OCI-M2 (cell line): ENCODE results near the gene PAQR7.

Experiments
- DNase-seq: peaks from one replicate; lab custom pipeline; 2025; ENCODE audit not compliant: unreplicated experiment; lab: John Stamatoyannopoulos, UW

PAQR7 gene

GRCh38 chr1:25902462-25902861 lies 27.0 kb upstream of the PAQR7 start:
- DNase-seq: no peak

- DNase-seq: no peak
These were observed 24.7 kb upstream of the PAQR7 start for GRCh38 chr1:25900219-25900618.

- DNase-seq: no peak
These were observed 24.3 kb upstream of the PAQR7 start for GRCh38 chr1:25899792-25900191.

DNA sequence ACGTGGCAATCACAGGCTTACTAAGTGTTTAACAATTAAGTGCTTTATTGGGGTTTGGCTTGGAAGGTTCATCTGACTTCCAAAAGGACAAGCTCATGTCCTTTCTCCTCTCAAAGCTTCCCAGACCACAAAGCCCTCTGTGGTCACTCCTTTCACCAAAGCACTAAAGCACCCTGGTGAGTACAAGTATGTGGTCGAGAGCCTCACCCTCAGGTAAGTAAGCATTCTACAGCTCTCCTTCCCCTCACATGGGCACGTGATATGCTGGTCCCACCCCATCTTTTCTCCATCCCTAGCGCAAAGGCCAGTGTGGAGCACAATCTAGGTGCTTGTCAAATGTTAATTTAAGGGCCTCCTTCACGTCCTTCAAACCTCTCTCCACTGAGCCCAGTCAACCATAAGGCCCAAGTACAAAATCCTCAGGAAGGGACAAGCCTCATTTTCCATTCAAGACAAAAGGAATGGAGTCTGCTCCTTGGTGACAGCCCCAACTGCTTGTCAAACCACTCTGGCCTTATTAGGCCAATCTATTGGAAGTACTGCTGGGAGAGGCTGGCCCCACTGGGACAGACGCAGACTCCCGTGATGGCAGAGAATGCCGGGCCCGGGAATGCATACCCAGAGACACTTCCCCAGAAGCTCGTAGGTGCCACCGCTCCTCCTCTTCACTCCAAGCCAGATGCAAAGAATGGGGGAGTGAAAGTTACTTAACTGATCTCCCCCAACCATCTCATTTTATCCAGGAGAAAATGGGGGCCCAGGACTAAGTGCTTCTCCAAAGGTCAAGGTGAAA lies 22.9 kb upstream of the PAQR7 start:
- no peak for DNase-seq

DNA sequence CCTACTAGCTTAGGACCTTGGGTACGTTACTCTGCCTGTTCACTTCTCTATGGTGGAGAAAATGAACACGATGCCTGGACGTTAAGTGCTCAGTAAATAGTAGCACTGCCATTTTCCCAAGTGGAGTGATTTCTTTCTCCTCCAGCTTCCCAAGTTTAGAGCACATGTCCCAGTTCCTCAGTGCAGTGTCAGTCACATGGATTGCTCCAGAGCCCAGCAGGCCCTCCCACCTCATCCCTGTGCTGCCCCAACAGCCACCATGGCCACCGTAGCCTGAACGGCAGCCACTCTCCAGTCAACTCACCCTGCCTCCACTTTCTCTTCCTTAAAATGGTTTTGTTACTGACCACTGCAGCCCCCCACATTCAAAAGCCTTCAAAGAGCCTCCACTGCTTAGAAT lies 22.2 kb upstream of the PAQR7 start:
- DNase-seq: no peak

- DNase-seq: no peak
These were observed 20.8 kb upstream of the PAQR7 start for GRCh38 chr1:25896266-25896665.

DNA sequence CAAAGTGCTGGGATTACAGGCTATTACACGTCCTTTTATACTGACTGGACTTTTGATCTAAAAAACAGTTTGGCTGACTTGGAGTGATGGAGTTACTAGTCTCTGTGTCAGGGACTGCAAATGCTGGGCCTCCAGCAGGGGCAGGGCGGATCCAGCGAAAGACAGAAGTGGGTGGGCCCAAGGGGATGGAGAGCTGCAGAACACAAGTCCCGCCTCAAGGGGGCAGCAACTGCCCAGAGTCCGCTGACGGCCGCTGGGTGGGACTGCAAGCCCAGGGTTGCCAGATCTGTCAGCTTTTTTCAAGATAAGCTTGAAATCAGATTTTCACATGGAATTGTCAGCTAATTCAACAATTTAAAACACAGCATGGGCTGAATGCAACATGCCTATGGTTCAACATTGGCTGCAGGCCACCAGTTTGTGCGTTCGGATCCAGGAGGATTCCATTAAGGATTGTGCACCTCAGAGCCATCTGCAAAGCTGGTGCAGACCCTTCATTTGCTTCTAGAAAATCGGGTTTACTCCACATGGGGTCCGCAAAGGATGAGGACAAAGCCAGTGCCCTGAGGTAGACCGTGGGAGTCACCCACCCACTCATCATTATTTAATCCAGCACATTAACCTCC lies 20.0 kb upstream of the PAQR7 start:
- peak; percentile 67 for DNase-seq

DNA sequence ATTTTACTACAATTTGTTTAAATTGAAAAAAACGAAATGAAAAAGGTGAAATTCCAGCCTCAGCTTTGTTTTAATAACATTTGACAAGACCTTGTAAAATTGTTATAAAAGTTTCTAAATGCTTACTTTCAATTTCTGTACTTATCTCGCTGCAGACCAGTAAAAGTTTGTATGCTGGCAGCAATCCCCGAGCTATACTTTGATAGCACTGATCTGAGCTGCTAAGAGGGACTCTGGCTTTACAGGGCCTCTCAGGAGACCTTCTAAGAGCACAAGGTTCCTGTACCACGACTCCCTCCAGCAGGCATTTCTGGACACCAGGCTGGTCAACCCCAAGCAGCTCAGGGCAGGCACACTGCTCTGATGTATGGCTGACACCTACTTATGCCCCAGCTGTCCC lies 17.6 kb upstream of the PAQR7 start:
- DNase-seq: no peak

- no peak for DNase-seq
These were observed 16.1 kb upstream of the PAQR7 start for GRCh38 chr1:25891606-25892005.

DNA sequence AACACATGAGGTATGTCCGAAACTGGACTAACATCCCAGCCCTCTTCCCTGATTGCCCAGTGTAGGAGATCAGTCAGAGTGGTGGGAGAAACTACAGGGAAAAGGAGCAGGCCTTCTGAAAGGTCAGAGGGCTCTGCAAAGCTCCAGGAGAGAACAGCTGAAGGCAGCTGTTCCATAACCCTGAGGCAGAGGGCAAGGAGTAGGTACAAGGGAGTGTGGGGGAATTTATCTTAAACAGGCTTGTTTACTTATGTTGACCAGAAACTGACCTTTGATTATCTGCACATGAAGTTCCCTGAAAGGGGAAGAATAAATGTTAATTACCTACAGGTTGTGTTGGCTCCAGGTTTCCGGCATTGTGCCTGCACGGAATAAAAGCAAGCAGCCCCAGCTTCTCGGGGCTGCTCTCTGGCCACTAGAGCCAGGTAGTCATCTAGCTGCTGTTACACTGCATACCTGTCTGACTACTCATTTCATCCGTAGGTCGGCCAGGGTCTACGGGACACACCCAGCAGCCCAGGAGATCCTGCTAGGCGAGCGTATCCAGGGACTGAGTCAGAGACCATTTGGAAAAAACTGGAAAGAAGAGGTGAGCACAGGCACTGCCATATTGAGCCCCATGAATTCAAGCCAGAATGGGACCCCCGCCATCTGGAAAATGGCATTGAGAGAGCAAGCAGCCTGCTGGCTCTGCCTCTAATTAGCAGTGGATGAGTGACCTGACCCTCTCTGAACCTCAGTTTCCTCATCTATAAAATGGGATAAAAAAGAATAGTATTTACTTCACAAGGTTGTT lies 14.9 kb upstream of the PAQR7 start:
- DNase-seq: no peak

GRCh38 chr1:25889470-25889869 lies 14.0 kb upstream of the PAQR7 start:
- no peak for DNase-seq

GRCh38 chr1:25888426-25888987 lies 13.0 kb upstream of the PAQR7 start:
- DNase-seq: no peak

GRCh38 chr1:25885602-25886001 lies 10.1 kb upstream of the PAQR7 start:
- DNase-seq: no peak

- no peak for DNase-seq
These were observed 5.8 kb upstream of the PAQR7 start for GRCh38 chr1:25881266-25881665.

- DNase-seq: no peak
These were observed 5.0 kb upstream of the PAQR7 start for GRCh38 chr1:25880518-25880917.

- DNase-seq: no peak
These were observed 4.2 kb upstream of the PAQR7 start for GRCh38 chr1:25879675-25880074.

- DNase-seq: no peak
These were observed 3.2 kb upstream of the PAQR7 start for GRCh38 chr1:25878690-25879089.

GRCh38 chr1:25877155-25877554 lies 1.6 kb upstream of the PAQR7 start:
- no peak for DNase-seq

- no peak for DNase-seq
These were observed 1.2 kb upstream of the PAQR7 start for GRCh38 chr1:25876693-25877077.

DNA sequence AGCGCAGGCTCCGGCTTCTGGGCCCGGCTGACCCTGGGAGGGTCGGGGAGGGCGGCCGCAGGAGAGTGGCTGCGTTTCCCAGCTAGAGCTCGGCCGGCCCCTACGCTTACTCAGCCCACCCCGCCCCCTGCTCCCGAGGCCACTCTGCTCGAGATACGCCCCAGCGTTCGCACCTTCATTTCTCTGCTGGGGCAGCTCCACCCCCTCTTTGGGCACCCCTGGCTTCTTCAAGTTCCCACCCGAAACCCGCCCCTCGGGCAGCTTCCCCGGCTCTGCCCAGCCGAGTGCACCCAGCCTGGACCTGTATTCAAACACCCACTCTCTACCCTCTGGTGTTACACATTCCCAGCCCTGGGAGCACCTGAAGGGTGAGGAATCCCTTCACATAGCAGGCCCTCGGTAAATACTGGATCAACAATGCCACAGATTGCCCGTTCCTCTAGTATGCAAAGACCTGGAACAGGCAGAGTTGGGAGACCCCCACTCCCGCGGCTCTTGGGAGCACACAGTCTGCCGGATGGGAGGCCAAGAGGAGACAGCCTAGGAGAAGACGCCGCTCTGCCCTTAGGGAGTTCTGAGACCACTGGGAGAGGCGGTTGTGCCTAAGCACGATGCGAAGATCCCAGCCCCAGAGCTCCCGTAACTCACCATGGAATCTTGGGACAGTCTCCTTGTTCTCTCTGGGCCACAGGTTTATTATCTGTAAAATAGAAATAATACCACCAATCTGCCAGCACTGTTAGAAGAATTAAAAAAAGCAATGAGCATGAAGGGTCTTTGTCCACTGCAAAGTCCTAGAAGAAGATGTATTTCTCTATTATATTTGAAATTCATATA lies 566 bp upstream of the PAQR7 start:
- no peak for DNase-seq

GRCh38 chr1:25874635-25875153 lies 814 bp downstream of the PAQR7 start:
- no peak for DNase-seq
